A673 (cell line): Measurements from ENCODE around the gene RAB33B. TPM values are rescaled to one million over a fixed set of nuclear protein-coding genes. Genes with fewer than 3 reads are reported as not detected.
A peak's percentile ranks its signal among the peaks of the same experiment; 100 is the strongest.

Experiments used
- BruUV-seq: library from RNA; stranded (reverse); fragments of 400-500 nt; replicated peaks from 2 replicates; lab custom pipeline; 2021; lab: Mats Ljungman, UMichigan
- CTCF ChIA-PET: fragments of 300-600 bp; sonication (Branson Sonifier 250); formaldehyde crosslinking; loops from one replicate; lab custom pipeline; 2022; ENCODE audit warnings: antibody characterized with exemption; lab: Charles Lee
- POLR2A ChIA-PET: fragments of 300-600 bp; sonication (Branson Sonifier 250); formaldehyde crosslinking; loops from one replicate; lab custom pipeline; 2022; ENCODE audit warnings: antibody characterized with exemption; ENCODE audit not compliant: low non-redundant PET; lab: Charles Lee
- DNase-seq: peaks from one replicate; pipeline ENCODE4 v3.0.0-alpha.2; 2015; ENCODE audit warnings: low spot score
- H3K27ac ChIP-seq: fragments of 200-600 bp; sonication (generic); 2 replicates; pipeline ENCODE4 v1.5.1; 2016; ENCODE audit warnings: mixed run types, low read depth, mild to moderate bottlenecking, mixed read lengths, antibody characterized with exemption, low read length; ENCODE audit not compliant: poor library complexity, severe bottlenecking
- H3K27me3 ChIP-seq: fragments of 200-600 bp; sonication (generic); replicated peaks from 2 replicates; pipeline ENCODE4 v1.6.1; 2017; ENCODE audit warnings: mixed run types, low read depth, mild to moderate bottlenecking, mixed read lengths, antibody characterized with exemption, low read length; ENCODE audit not compliant: insufficient read depth, poor library complexity
- H3K36me3 ChIP-seq: fragments of 200-600 bp; sonication (generic); 2 replicates; pipeline ENCODE4 v1.6.1; 2016; ENCODE audit warnings: mixed run types, mild to moderate bottlenecking, mixed read lengths, antibody characterized with exemption, low read length; ENCODE audit not compliant: insufficient read depth, poor library complexity, severe bottlenecking
- H3K4me1 ChIP-seq: fragments of 200-600 bp; sonication (generic); 2 replicates; pipeline ENCODE4 v1.6.1; 2017; ENCODE audit warnings: mixed run types, mild to moderate bottlenecking, mixed read lengths, antibody characterized with exemption, low read length; ENCODE audit not compliant: insufficient read depth, poor library complexity, severe bottlenecking
- H3K4me3 ChIP-seq: fragments of 200-600 bp; sonication (generic); 2 replicates; pipeline ENCODE4 v1.5.1; 2016; ENCODE audit warnings: low read depth, mixed run types, mild to moderate bottlenecking, mixed read lengths, low read length; ENCODE audit not compliant: poor library complexity, severe bottlenecking
- H3K9me3 ChIP-seq: fragments of 200-600 bp; sonication (generic); 2 replicates; pipeline ENCODE4 v1.6.1; 2016; ENCODE audit warnings: mixed run types, low read depth, mild to moderate bottlenecking, mixed read lengths, antibody characterized with exemption, low read length; ENCODE audit not compliant: poor library complexity, severe bottlenecking
- CTCF ChIP-seq: fragments of 300-800, 200-600 bp; sonication (generic); conservative IDR thresholded peaks from 2 replicates; pipeline ENCODE4 v1.5.1; 2017; ENCODE audit warnings: low read depth, mild to moderate bottlenecking, antibody characterized with exemption, low read length, moderate library complexity, mixed read lengths
- EZH2 ChIP-seq: fragments of 200-600 bp; sonication (generic); IDR thresholded peaks from 2 replicates; pipeline ENCODE4 v1.6.1; 2017; ENCODE audit warnings: borderline replicate concordance, low read depth, mild to moderate bottlenecking, mixed read lengths, antibody characterized with exemption, low read length; ENCODE audit not compliant: poor library complexity, severe bottlenecking
- intact Hi-C: fragments of 100-400 bp; cut with micrococcal nuclease; formaldehyde crosslinking; loops from one replicate; pipeline ENCODE4 v1.10.0; 2022; ENCODE audit not compliant: unreplicated experiment
- total RNA-seq: library from RNA; stranded (reverse); gene quantifications from 2 replicates; pipeline ENCODE4 v1.2.3, GENCODE V29; 2021

RAB33B gene
- total RNA-seq, 1 experiment from 2014 or later = 8.5 TPM

GRCh38 chr4:139509727-139510410 is 55.9 kb downstream of the RAB33B start:
- CTCF ChIA-PET = no interaction called here
- TF ChIP-seq EZH2 (no peak), CTCF (peak; percentile 59)
- H3K4me3 ChIP-seq = no peak overlapping the region
- H3K27me3 ChIP-seq = no peaks in the 10 kb centered on the region
- no peaks in the 10 kb centered on the region for H3K9me3 ChIP-seq
- H3K27ac ChIP-seq = no peak overlapping the region
- H3K36me3 ChIP-seq = peaks cover 25% of the 10 kb centered on the region
- peaks cover 7% of the 10 kb centered on the region for H3K4me1 ChIP-seq
- intact Hi-C loops = loop anchor here (10.0 kb wide), 1 partner anchor 325 kb away; no protein-coding TSS in a partner anchor
- POLR2A ChIA-PET = no interaction called here
- DNase-seq = peak; percentile 40
- no TSS peak for BruUV-seq

GRCh38 chr4:139511320-139511719 is 57.4 kb downstream of the RAB33B start:
- peaks cover 29% of the 10 kb centered on the region for H3K36me3 ChIP-seq
- BruUV-seq = no TSS peak
- no peaks in the 10 kb centered on the region for H3K27me3 ChIP-seq
- H3K4me1 ChIP-seq = peaks cover 7% of the 10 kb centered on the region
- peak; percentile 89 for DNase-seq
- intact Hi-C loops = loop anchor here (10.0 kb wide), 1 partner anchor 327 kb away; no protein-coding TSS in a partner anchor
- peak overlapping the region; percentile 43 for H3K27ac ChIP-seq
- no peaks in the 10 kb centered on the region for H3K9me3 ChIP-seq
- ChIA-PET CTCF (no interaction called here), POLR2A (no interaction called here)
- TF ChIP-seq CTCF (no peak), EZH2 (no peak)
- no peak overlapping the region for H3K4me3 ChIP-seq

GRCh38 chr4:139514382-139515059 is 60.6 kb downstream of the RAB33B start:
- ChIA-PET CTCF (no interaction called here), POLR2A (no interaction called here)
- no peak for TF ChIP-seq EZH2
- no peak for TF ChIP-seq CTCF
- Histone ChIP-seq H3K36me3 (peaks cover 49% of the 10 kb centered on the region), H3K27me3 (no peaks in the 10 kb centered on the region), H3K4me3 (no peak overlapping the region), H3K4me1 (peaks cover 7% of the 10 kb centered on the region), H3K9me3 (no peaks in the 10 kb centered on the region), H3K27ac (no peak overlapping the region)
- no TSS peak for BruUV-seq
- DNase-seq = no peak
- intact Hi-C loops = loop anchor here (10.0 kb wide), 1 partner anchor 330 kb away; no protein-coding TSS in a partner anchor
